Prostate gland (tissue), 2 donors: ENCODE data around the gene HSD11B1L.

Experiments
- CTCF ChIP-seq, 4 experiments: fragments of 200-600 bp in 2 of 4; fragments of 450-650 bp in 2 of 4; sonication (generic) in 2 of 4; IDR thresholded peaks; 1 replicate in 3 of 4; 2 replicates in 1 of 4; pipeline ENCODE4 v1.5.1; 2016 to 2019; ENCODE audit warnings: antibody characterized with exemption in 4 of 4, mild to moderate bottlenecking in 2 of 4, moderate library complexity in 2 of 4
- POLR2A ChIP-seq: fragments of 450-650 bp; IDR thresholded peaks from one replicate; pipeline ENCODE4 v1.6.1; 2016; ENCODE audit warnings: antibody characterized with exemption, mild to moderate bottlenecking

- TF ChIP-seq CTCF (IDR thresholded peaks at IDR 0.05) (no peak), POLR2A (no peak)
Measured at GRCh38 chr19:5632657-5633056, 48.2 kb upstream of the HSD11B1L start.
